Glomerular visceral epithelial cell (primary cell): ENCODE measurements around the gene KRT84.
A peak's percentile ranks its signal among the peaks of the same experiment; 100 is the strongest.

Experiments
- DNase-seq: peaks from one replicate; pipeline ENCODE4 v3.0.0-alpha.2; 2016; ENCODE audit errors: extremely low spot score

Gene KRT84

DNA sequence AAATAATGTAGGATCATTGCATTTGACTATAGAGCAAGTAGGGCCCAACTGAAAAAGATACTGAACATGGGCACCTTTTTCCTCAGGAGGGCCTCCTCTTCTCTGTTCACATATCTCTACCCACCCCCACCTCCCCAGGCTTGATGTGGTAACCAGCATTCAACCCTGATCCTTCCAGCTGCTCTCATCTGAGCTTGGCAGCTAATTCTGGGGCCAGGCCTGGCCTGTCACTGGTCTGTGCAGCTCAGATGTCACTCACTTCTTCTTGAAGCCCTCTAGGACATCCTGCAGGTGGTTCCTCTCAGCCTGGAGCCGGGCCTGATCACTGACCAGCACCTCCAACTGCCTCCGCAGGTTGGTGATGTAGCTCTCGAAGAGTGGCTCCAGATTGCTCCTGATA lies 2.1 kb downstream of the KRT84 start:
- DNase-seq: no peak

DNA sequence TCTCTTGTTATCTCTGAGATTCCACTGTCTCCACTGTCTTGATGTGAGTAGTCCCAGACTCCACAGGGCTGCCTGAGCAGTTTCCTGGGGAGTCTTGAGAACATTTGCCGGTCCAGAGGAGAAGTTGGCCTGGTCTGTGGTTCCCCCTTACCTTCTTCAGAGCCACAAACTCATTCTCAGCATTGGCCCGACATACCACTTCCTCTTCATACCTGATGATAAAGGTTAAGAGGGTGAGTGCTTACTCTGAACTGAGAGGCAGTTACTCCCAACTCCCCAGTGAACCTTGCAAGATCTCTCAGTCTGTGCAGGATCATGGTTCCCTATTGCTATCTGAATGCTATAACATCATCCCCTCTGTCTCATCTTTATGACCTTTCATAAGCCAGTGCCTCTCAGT lies 2.6 kb downstream of the KRT84 start:
- no peak for DNase-seq

DNA sequence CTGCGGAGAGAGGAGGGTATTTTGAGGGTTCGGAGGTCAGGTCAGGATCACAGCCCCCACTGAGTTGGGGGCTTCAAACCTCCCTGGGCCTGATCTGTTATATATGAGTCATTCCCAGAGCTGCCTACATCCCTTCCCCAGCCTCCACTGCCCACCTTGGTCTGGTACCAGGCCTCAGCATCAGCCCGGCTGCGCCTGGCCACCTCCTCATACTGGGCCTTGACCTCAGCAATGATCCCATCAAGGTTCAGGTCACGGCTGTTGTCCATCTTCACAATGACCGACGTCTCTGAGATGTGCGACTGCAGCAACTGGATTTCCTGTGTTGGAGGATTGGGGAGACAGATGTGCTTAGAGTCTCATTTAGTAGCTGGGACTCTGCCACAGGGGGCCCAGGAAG lies 4.2 kb downstream of the KRT84 start:
- no peak for DNase-seq

DNA sequence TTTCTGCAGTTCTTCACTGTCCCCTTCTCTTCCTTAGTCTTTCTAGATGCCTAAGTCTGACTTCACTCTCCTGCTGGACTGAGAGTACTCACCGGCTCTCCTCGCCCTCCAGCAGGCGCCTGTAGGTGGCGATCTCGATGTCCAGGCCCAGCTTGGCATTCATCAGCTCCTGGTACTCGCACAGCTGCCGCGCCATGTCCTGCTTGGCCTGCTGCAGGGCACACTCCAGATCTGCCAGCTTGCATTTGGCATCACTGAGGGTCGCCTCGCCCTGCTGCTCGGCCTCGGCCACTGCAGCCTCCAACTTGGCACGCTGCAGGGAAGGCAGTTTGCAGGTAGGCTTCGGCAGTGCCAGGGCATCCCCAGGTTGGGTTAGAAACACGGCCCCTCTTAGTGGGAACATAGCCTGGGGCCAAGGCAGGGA lies 5.2 kb downstream of the KRT84 start:
- DNase-seq: peak; percentile 43

DNA sequence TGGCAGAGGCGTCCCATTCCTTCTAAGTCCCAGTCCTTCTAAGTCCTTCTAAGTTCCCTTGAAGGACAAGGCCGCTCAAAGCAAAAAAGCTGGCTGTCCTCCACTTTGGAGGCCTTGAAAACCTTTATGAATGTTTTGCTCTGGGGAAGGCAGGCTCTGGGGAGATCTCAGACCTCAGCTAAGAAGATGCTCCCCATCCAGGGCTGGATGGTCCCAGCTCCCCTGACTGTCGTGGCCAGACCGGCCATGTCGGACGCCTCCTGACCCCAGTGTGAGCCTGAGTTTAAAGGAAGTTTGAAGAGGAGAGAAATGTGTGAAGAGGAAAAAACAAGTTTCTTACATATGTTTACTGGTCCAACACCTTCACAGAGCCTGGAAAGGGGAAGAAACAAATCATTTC lies 5.9 kb downstream of the KRT84 start:
- DNase-seq: no peak

DNA sequence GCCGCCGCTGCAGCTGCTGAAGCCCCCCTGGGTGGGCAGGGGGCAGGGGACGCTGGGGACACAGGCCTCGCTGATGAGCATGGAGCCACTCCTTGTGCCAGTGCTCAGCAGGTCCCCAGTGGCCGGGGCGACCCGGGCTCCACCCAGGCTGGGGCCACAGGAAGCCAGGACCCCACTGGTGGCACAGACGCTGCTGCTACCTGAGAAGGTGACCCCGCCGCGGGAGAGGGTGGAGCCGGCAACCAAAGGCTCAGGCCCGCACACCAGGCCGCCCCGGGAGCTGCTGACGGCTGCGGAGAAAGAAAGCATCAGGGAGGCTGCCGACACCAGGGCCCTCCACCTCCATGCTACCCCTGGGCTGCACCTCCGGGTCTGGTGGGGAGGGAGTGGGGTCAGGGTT lies 7.4 kb downstream of the KRT84 start:
- no peak for DNase-seq

DNA sequence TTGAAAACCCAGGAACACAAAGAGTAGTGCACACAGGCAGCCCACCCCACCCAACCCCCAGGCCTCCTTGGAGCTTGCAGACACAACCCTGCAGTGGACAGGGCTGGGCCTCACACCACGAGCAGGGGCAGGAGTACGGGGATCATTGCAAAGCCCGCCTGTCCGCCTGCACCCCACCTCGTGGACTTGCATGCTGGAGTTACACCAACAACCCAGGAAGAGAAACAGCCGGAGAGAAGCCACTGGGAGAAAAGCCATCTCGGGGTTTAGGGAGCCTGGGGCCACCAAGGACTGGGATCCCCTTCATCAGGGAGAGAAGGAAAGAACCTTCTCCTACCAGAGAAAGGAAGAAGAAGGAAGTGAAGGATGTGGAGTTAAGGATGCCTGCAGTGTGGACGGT lies 8.2 kb downstream of the KRT84 start:
- no peak for DNase-seq

DNA sequence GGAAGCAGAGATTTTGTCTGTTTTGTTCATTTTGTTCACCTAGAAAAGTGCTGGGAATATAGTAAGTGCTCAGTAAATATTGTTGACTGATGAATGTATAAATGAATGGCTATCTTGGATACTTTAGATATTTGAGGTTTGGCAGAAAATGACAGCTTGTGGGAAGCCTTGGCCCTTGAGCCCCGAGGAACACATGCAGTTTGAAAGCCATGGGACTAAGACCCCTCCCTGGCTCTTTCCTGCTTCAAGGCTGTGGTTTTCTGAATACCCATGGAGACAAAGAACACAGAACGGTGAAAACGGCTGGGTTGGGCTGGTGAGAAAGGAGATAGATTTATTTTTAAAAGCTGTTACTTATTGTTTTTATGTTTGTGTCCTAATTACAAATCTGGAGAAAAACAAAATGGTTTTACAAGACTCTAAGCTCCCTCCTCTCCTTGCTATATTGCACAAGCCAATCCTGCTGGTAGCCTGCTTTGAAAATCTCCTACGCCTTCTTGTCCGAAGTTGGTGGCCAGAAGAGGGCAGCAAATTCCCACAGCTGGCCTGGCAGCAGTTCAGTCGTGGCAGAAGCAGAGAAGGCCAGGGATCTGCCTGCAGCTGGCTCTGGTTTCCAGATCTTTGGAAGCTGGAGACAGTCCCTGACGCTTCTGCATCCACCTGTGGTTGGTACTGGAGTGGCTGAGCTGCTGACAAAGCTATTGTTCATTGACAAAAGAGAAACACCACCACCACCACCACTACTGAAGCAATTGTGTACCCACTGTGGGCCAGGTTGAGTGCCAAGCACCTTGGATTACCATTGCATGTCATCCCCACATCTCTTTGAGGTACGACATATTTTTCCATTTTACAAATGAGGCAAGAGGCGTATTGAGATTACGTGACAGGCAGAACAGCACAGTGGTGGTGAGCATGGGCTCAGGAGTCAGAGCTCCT lies 13.0 kb downstream of the KRT84 start:
- peak; percentile 85 for DNase-seq

DNA sequence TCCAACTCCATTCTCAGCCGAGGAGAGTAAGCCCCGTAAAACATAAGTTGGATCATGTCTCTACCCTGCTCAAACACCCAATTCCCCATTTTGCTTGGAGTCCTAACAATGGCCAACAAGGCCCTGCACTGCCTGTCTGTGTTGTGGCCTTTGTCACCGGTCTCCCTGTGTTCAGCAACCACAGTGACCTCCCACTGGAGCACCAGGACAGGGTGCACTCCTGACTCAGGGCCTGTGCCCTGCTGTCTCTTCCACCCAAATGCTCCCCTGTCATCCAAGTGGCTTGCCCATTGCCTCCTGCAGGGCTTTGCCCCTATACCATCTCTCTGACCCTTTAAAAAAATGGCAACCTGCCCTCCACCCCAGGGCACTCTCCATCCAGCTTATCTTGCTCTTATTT lies 13.7 kb downstream of the KRT84 start:
- DNase-seq: no peak

DNA sequence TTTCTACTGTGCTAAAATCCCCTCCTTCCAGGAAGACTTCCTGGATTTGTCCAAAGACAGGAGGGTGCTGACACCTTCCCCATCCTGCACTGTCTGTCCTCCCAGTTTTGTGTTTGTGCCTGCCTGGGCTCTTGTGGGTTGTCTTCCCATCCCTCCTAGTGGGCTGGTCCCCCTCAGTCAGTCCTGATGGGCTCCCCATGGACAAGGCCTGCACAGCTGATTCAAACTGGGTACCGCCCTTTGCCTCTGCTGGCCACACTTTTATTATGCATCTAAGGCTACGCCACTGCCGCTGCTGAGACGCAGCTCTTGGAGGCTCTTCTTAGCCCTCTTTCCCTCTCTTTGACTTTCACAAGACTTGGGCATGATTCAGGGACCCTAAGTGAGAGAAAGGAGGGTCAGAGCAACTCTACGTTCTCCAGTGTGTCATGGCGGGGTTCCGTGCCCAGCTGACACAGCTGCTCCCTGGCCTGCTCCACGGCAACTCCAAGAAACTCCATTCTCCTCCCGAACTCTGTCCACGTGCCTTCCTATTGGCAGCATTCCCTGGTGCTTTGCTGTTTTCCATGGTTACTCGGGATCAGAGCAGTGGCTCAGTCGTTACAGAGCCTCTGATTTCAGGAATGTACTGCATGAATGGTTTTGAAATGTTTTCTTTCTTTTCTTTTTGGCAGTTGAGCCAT lies 14.4 kb downstream of the KRT84 start:
- DNase-seq: peak; percentile 84

DNA sequence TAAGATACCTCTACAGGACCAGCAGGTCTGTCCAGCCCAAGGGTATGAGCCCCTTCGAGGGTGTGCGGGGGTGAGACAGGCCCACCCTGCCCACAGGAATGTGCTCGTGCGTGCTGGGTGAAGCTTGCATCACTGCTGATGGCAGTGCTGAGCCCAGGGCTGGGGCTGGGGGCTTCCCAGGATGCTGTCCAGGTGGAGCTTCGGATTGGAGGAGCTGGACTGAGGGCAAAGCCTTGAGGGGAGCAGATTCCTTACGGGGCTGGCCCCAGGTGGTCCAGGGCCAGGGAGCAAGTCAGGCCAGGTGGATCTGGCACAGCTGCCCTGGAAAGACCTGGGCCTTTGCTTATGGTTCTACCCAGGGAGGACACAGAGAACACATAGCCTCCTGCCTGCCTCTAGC lies 15.6 kb downstream of the KRT84 start:
- DNase-seq: no peak

DNA sequence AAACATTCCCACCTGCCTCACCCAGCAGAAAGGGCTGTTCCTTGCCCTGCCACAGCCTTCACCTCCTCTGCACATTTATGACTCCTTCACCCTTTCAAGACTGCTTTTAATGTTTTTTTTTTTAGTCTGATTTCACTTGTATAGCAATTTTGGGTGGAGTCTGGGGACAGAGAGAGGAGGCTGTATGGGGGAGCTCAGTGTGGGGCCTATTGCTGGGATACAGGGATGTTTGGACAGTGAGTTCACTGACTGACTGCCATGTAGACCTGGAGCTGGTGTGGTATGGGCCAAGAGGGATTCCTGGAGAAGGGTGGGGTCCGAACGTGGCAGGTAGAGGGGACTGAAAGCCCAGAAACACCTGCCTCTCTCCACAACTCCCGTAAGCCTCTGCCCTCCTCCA lies 16.2 kb downstream of the KRT84 start:
- DNase-seq: no peak

DNA sequence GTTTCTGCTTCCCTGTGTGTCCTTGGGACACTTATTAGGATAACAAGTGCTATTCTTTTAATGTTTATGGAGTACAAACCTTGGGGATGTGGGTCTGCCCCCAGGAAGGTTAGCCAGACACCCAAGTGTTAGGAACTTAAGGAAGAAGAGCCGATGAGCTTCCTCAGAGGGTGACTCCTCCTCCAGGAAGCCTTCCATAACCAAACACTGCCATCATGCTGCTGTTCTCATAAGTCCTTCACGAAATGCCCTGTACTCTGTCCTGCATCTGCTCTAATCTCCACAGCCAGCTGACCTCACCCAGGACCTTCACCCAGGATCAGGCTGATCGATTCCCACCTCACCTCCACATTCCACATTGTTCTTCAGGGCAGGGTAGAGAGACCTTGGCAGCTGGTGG lies 16.9 kb downstream of the KRT84 start:
- no peak for DNase-seq

DNA sequence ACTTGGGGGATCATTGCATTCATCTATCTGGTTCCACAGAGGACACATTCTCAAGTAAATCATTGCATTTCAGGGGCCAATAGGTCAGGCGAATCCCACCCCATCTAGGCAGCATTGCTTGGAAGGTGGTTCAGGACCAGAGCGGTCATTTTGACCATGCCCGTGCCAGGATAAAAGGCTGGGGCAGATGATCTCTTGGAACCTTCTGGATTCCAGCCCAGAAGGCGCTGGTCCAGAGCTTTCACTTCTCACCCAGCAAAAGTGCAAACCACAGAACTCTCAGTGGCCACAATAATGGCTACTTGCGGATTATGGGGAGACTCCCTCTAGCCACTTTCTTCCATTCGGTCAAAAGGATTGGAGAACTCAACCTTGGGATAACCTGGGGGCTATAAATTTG lies 17.6 kb downstream of the KRT84 start:
- peak; percentile 38 for DNase-seq

DNA sequence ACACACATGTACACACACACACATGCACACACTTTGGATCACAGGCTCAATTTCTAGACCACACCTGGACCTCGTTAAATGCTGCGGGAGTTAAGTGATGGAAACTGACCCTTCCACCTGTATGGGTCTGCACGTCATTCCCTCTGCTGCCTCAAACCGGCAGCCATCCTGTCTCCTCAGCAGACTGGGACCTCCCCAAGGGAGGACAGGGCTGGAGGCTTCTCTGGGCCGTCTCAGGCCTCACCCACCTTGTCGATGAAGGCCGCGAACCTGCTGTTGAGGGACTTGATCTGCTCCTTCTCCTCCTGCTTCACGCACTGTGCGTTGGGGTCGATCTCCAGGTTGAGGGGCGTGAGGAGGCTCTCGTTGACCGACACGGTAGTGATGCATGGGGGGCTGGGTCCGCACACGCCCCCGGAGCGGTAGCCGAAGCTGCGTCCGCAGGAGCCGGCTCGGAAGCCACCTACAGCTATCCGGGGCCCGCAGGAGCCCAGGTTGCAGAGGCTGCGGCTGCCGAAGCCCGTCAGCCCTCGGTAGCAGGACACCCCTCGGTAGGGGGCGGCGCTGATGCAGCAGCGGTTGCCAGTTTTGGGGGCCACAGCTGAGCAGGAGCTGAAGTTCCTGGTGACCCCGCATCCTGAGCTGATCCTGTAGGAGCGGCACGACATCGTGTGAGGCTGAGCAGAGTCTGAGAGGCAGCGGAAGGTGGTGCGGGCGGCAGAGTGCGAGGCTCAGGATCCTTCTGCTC lies 18.5 kb downstream of the KRT84 start, which contains the start of gene KRT85:
TSS of gene KRT85 (minus strand) at position 744 of the 748 bp plus-strand sequence. CDS start at position 668, 76 bp downstream.
- DNase-seq: no peak

DNA sequence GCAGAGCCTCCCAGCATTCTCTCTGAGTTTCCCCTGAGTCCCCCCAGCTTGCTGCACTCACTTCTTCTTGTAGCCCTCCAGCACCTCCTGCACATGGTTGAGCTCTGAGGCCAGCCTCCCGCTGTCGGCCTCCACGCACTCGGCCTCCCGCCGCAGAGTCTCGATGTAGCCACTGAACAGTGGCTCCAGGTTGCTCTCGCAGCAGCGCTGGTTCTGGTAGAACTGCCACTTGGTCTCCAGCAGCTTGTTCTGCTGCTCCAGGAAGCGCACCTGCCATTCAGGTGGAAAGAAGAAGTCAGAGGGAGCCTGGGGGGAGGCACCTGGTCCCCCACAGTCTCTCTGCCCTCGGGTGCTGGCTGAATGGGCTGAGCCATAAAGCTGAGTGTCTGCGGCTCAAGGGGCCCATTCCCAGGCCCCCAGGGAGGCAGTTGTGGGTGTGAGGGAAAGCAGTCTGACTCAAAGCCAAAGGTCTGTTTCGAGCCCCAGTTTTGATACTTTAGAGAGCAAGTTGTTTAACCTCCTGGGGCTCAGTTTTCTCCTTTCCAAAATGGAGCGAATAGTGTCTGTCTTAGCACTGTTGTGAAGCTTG lies 20.5 kb downstream of the KRT84 start:
- no peak for DNase-seq

DNA sequence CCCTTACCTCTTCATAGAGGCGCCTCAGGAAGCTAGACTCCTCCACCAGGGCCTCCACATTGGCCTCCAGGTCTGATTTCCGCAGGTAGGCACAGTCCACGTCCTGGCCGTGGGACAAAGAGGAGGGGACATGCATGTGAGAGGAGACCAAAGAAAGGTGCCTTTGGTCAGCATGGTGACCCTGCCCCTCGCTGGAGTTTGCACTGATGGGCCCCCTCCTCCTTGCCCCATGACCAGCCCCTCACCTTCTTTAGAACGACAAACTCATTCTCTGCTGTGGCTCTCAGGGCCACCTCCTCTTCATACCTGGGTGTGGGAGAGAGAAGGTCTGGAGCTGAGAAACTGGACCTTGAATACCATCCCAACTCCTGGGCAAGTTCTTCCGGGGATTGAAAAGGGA lies 21.4 kb downstream of the KRT84 start:
- no peak for DNase-seq

DNA sequence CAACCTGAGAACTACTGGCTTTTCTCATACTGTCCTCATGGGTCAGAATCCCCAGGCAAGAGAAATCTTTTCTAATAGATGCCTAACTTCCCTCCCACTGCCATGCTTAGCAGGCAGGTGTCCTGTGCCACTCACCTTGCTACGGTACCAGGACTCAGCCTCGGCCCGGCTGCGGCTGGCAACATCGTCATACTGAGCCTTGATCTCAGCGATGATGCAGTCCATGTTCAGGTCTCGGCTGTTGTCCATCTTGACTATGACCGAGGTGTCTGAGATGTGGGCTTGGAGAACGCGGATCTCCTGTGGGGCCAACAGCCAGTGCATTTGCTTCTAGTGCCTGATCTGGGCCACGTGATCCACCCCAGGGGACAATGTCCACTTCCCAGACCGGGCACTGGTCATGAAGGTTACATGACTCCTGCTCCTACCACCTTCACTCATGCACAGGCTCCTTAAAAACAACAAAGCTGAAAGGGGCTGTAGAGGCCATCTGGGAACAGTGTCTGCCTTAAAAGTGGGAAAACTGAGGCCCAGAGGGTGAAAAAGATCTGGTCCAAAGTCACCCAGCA lies 22.3 kb downstream of the KRT84 start:
- no peak for DNase-seq

DNA sequence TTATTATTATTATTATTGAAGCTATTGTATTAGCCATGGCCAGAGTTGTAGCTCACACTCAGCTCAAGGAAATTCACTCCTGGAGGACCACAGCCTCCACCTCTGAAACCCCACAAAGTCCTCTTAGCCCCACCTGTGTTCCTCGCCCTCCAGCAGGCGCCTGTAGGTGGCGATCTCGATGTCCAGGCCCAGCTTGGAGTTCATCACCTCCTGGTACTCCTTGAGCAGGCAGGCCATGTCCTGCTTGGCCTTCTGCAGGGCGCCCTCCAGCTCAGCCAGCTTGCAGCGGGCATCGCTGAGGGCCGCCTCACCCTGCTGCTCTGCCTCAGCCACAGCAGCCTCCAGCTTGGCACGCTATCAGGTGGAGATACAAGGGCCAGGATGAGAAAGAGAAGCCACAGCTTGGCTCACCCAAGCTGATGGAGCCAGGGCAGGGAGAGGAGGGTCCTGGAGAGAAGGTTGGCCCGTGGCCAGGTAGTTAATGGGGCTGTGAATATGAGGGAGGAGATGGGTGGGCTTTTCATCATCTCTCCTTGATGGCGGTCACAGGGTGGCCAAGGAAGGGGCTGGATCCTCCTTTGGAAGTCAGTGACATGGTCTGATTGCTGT lies 23.2 kb downstream of the KRT84 start:
- DNase-seq: no peak

DNA sequence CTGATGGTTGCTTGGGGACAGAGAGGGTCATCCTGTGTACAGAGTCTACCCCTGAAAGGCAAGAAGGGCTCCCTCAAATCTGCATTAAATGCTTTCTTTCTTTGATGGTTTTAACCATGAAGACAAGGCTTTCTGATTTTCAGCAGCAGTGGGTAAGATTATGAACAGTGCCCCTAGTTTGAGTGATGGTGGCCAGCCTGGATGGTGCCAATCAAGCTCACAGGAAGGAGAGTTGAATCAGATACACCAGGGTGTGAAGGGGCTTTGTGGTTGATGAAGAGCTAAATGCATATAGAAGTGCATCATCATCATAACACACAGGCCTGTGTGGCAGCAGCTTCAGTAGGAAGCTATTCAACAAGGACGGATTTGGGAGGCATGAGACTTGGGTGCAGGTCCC lies 23.9 kb downstream of the KRT84 start:
- no peak for DNase-seq

DNA sequence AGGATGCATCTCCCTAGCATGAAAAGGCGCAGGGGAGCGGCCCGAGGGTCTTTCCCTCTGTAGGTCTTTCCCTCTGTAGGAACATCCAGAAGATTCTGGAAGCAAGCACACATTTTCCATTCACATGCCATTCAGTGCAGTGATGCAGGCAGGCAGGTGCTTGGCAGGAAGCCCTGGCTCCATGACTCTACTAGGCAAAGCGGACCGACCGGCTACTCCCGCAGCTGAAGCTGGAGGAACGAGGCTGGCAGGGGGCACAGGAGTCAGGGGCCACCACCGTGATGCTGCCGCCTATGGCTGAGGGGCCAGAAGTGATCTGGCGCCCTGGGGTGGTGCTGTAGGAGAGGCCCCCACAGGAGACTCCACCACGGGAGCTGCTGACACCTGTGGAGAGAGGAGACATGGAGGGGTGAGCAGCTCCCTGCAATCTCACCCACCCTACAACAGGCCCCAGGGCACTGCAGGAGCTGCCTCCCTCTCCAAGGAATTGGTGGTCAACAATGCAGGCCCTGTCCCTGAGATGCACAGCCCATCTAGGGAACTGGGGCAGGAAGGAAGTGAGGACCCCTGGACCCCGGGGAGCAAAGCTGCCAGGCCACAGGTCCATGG lies 24.7 kb downstream of the KRT84 start:
- no peak for DNase-seq
